ENCODE data around the gene UBQLN2.
"Not testable (repeated sequence)": the region's sequence is repeated elsewhere in the genome, so short reads cannot be mapped to it uniquely, and the experiment has no call there.

Gene UBQLN2

DNA sequence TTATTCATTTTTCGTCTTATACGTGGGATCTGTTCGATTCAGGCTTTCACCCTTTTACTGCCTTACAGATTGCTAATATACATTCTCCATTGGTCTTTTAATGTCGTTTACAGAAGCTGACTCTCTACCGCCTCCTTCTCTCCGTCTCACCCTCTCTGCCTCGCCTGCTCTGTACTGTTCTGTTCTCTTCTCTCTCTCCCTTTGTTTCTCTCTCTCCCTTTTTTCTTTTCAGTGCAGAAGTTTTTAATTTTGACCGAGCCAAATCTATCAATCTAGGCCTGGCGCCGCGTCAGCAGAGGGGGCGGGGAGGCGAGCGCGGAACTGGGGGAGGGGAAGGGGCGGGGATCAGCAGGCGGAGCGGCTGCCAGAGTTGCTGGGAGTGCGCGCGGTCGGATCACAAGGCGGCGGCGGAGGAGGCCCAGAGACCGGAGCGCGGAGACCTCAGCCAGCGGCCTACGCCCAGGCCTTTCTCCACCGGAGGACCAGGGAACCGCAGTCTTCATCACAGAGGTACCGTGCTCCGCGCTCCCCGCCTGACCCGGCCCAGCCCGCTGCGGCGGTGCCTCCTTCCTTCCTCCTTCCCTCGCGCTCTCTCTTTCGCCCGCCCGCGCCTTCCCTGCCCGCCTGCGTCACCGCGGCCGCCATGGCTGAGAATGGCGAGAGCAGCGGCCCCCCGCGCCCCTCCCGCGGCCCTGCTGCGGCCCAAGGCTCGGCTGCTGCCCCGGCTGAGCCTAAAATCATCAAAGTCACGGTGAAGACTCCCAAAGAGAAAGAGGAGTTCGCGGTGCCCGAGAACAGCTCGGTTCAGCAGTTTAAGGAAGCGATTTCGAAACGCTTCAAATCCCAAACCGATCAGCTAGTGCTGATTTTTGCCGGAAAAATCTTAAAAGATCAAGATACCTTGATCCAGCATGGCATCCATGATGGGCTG is at the start of gene UBQLN2:
Gene UBQLN2, plus strand, starts transcription at position 397 of the 931 bp plus-strand sequence. Its CDS starts 247 bp downstream, at position 644.
- H4K20me1 ChIP-seq: peaks cover 45% of the 10 kb centered on the region
- peaks cover 43% of the 10 kb centered on the region for H3K27me3 ChIP-seq
- TF ChIP-seq Cebpa-rat (IDR thresholded peaks at IDR 0.05): no peak
- peaks cover 12% of the 10 kb centered on the region; the same call in 1 of the 2 replicates for H3K4me1 ChIP-seq
- H3K27ac ChIP-seq: peak within 1 kb of the TSS; percentile 91
- no peaks in the 10 kb centered on the region for H3K36me3 ChIP-seq
- no peaks in the 10 kb centered on the region; the same call in 1 of the 2 replicates for H3K9me3 ChIP-seq
- peak within 1 kb of the TSS; percentile 73 for H3K4me3 ChIP-seq
- peak within 1 kb of the TSS; percentile 91 for H3K9ac ChIP-seq
- H3K4me2 ChIP-seq: peak within 1 kb of the TSS; percentile 89

DNA sequence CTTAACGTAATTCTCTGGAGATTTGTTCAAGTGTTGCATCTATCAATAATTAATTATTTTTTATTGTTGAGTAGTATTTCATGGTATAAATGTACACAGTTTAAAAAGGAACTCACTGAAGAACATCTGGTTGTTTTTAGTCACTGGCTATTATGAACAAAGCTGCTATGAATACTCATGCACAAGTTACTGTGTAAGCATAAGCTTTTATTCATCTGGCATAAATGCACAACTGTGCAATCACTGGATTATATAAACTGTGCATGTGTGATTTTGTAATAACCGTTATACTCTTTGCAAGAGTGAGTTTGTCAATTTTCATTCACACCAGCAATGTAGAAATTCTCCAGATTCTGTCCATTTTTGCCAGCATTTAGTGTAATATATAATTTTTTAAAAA is 43.8 kb upstream of the UBQLN2 start:
- no peaks in the 10 kb centered on the region for H4K20me1 ChIP-seq
- H3K4me1 ChIP-seq: no peaks in the 10 kb centered on the region
- no peak overlapping the region for H3K4me3 ChIP-seq
- no peak overlapping the region for H3K4me2 ChIP-seq
- H3K27me3 ChIP-seq: peaks cover 16% of the 10 kb centered on the region; the same call in 1 of the 2 replicates
- H3K9me3 ChIP-seq: 0 out of 2 replicates have a peak, but pooled peaks cover 6% of the 10 kb centered on the region
- no peaks in the 10 kb centered on the region for H3K36me3 ChIP-seq
- H3K27ac ChIP-seq: no peak overlapping the region
- no peak overlapping the region for H3K9ac ChIP-seq
- no peak for TF ChIP-seq Cebpa-rat (IDR thresholded peaks at IDR 0.05)

- H3K36me3 ChIP-seq, H4K20me1 ChIP-seq: not testable (repeated sequence)
Measured at GRCh38 chrX:56529482-56530007, 33.9 kb upstream of the UBQLN2 start.

DNA sequence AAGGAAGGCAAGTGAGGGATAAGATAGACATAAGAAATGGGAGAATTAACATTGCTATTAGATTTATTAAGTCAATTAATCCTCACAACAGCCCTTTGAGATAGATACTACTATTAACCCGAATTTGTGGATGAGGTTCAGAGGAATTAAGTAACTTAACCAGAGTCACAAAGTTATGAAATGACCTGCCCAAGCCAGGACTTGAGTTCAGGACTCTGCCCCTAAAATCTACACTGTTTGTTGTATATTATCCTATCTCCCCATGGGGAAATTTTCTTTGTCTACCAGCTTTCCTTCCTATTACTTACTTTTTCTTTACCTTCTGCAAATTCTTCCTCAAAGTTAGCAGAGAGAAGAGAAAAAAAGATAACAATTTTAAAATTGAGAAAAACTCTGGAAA is 33.4 kb upstream of the UBQLN2 start:
- Histone ChIP-seq H3K4me2 (no peak overlapping the region), H3K36me3 (no peaks in the 10 kb centered on the region), H3K4me1 (no peaks in the 10 kb centered on the region), H4K20me1 (no peaks in the 10 kb centered on the region), H3K27me3 (peaks cover 80% of the 10 kb centered on the region), H3K27ac (no peak overlapping the region), H3K9me3 (0 out of 2 replicates have a peak, but pooled peaks cover 6% of the 10 kb centered on the region), H3K9ac (no peak overlapping the region), H3K4me3 (no peak overlapping the region)
- no peak for TF ChIP-seq Cebpa-rat (IDR thresholded peaks at IDR 0.05)

More at GRCh38 chrX:56529482-56530007, 33.9 kb upstream of the UBQLN2 start:
- not testable (repeated sequence) for H3K9ac ChIP-seq, H3K4me1 ChIP-seq, H3K4me3 ChIP-seq, H3K27ac ChIP-seq, H3K9me3 ChIP-seq, H3K4me2 ChIP-seq
- H3K27me3 ChIP-seq: peaks cover 76% of the 10 kb centered on the region

- no peak overlapping the region for H3K4me3 ChIP-seq
- no peak for TF ChIP-seq Cebpa-rat (IDR thresholded peaks at IDR 0.05)
Measured at GRCh38 chrX:56550667-56551066, 12.8 kb upstream of the UBQLN2 start.

GRCh38 chrX:56554870-56555269 is 8.6 kb upstream of the UBQLN2 start:
- Histone ChIP-seq H3K9me3 (no peaks in the 10 kb centered on the region), H3K4me2 (no peak overlapping the region), H3K4me3 (no peak overlapping the region), H3K27ac (no peak overlapping the region), H4K20me1 (no peaks in the 10 kb centered on the region), H3K36me3 (no peaks in the 10 kb centered on the region), H3K9ac (no peak overlapping the region), H3K4me1 (no peaks in the 10 kb centered on the region), H3K27me3 (peaks cover 76% of the 10 kb centered on the region)
- TF ChIP-seq Cebpa-rat (IDR thresholded peaks at IDR 0.05): no peak

More at GRCh38 chrX:56550667-56551066, 12.8 kb upstream of the UBQLN2 start:
- no peaks in the 10 kb centered on the region for H3K4me1 ChIP-seq
- H3K4me2 ChIP-seq: no peak overlapping the region
- peaks cover 32% of the 10 kb centered on the region for H3K9me3 ChIP-seq
- no peak overlapping the region for H3K27ac ChIP-seq
- H3K9ac ChIP-seq: no peak overlapping the region
- peaks cover 71% of the 10 kb centered on the region for H3K27me3 ChIP-seq
- no peaks in the 10 kb centered on the region for H3K36me3 ChIP-seq
- no peaks in the 10 kb centered on the region for H4K20me1 ChIP-seq

DNA sequence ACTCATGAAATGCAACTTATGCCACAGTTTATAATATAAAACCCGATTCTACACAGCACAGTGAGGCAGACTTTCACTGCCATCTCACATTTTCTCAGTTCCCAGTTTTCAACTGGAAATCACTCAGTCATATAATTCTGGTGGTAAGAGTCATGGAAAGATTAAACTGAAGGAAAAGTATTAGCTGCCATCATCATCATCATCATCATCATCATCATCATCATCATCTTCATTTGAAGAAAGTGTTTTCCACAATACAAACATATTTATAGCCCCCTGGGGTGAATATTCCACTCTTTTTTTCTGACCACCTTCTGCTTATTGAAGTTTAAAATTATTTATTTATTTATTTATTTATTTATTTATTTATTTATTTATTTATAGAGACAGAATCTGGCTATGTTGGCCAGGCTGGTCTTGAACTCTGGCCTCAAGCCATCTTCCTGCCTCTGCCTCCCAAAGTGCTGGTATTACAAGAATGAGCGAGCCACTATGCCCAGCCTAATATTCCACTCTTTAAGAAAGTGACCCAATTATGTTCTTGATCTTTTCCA is 6.0 kb upstream of the UBQLN2 start:
- H3K4me1 ChIP-seq: 0 out of 2 replicates have a peak, but pooled peaks cover 4% of the 10 kb centered on the region
- peaks cover 70% of the 10 kb centered on the region for H3K27me3 ChIP-seq
- no peak for TF ChIP-seq Cebpa-rat (IDR thresholded peaks at IDR 0.05)
- no peaks in the 10 kb centered on the region for H4K20me1 ChIP-seq
- no peak overlapping the region for H3K27ac ChIP-seq
- no peaks in the 10 kb centered on the region for H3K9me3 ChIP-seq
- no peak overlapping the region for H3K9ac ChIP-seq
- no peak overlapping the region for H3K4me3 ChIP-seq
- H3K4me2 ChIP-seq: no peak overlapping the region
- H3K36me3 ChIP-seq: no peaks in the 10 kb centered on the region

GRCh38 chrX:56564164-56564885 is 898 bp downstream of the UBQLN2 start:
- no peak for TF ChIP-seq Cebpa-rat (IDR thresholded peaks at IDR 0.05)
- Histone ChIP-seq H3K4me2 (peak overlapping the region; percentile 89), H3K36me3 (peaks cover 6% of the 10 kb centered on the region; the same call in 1 of the 2 replicates), H3K9me3 (no peaks in the 10 kb centered on the region; the same call in 1 of the 2 replicates), H3K27me3 (peaks cover 45% of the 10 kb centered on the region), H3K9ac (peak overlapping the region; percentile 91), H3K4me1 (peaks cover 12% of the 10 kb centered on the region; the same call in 1 of the 2 replicates), H3K4me3 (peak overlapping the region; percentile 73), H3K27ac (peak overlapping the region; percentile 91), H4K20me1 (peaks cover 53% of the 10 kb centered on the region)
